GM18498 (cell line): ENCODE data around the gene UQCRFS1.
A peak's percentile ranks its signal among the peaks of the same experiment; 100 is the strongest.
"Not testable (repeated sequence)": the region's sequence is repeated elsewhere in the genome, so short reads cannot be mapped to it uniquely, and the experiment has no call there.

ENCODE experiments used
- ATAC-seq: cut with Tn5 transposase; IDR thresholded peaks from one replicate; pipeline ENCODE4 v1.9.1; 2021; ENCODE audit warnings: mild to moderate bottlenecking, moderate library complexity; ENCODE audit not compliant: unreplicated experiment

UQCRFS1 gene

DNA sequence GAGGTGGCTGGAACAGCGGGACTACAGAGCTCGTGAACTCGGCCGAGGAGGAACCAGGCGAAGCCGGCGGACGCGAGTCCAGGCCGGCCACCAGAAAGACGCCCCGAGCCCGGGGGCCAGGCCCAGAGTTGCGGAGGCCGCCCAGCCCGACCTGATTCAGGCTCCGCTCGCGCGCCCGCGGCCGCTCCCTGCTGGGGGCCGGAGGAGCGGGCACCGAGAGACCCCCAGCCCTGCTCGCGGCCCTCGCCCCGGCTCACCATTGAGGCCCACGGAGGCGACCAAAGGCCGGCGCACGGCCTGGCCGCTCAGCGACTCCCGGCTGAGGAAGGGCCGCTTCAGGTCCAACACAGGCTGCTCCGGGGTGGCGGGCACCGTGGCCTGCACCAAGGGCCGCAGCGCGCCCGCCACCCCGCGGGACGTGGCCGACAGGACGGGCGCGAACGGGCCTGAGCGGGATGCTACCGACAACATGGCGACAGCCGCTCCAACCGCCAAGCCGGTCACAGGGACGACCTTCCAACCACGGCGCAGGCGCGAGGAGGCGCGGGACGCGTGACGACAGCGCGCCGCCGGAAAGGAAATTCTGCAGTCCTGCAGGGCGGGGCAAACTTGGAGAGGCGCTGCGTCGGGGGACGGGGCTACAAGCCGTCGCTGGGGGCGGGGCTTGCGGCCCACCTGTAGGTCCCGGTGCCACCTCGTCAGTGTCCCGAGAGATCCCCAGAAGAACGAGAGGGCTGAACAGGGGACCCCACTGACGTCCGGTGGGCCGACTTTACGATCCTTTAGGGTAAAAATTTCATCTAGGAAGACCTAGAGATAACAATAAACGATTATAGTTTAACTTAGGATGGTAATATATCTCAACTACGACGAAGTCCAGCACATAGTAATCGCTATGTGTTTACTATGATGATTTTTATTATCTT, at the start of gene UQCRFS1:
TSS of gene UQCRFS1 (minus strand) at position 504 of the 926 bp plus-strand sequence. CDS start at position 471, 33 bp downstream.
- peak; percentile 96 for ATAC-seq

GRCh38 chr19:29262085-29262484, 49.1 kb upstream of the UQCRFS1 start:
- no peak for ATAC-seq

DNA sequence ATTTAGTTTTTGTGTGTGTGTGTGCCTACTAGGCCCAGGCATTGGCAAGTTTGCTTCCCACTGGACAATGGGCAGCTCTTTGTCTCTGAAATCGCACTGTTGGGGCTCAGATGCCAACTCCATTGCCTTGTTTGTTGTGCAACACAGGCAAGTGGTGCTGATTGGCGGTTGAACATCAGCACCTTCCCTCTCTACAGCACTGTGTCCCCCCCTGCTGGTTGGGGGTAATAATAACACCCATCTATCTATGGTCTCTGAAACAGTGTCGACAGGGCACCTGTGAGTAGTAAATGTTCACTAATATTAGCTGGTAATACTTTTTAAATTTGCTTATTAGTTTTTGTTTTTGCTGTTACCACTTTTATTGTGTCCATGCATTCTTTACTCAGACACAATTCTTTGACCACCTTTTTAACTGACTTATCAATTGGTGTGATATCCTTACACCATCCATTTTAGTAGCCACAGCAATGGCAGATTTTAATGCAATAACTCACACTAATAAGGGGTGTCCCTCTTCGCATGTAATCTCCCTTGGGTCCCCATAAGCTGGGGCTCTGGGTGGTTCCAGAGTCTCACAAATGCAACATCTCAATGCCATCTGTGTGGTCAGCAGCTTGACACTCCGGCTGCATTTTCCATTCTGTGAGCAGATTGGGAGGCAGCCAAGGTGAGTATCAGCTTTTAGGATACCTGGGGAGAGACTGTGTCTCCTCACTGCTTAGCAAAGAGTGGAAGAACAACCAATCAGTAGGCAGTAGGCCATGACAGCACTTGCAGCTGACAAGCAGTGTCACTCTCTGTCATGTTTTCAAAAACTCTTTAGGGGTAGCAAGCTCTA, 47.7 kb upstream of the UQCRFS1 start:
- no peak for ATAC-seq

DNA sequence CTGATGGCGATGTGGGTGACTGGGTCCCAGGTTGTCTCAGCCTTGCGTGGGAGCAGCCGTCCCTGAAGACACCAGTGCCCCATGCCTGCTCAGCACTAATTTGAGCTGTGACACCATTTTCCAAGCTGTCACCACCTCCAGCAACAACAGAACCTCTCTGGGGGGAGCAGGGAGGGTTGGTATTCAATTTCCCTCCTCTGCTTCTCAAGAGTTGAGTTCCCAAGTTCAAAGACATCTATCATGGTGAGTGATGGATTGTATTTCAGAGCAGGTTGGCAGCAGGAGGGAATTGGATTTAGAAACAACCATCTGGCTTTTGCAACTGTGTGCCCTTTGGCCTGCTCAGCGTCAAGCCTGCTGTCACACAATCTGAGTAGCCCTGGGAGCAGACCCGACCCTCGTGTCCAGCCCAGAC, 46.9 kb upstream of the UQCRFS1 start:
- ATAC-seq, result no peak

GRCh38 chr19:29259153-29259552, 46.2 kb upstream of the UQCRFS1 start:
- ATAC-seq, result no peak

DNA sequence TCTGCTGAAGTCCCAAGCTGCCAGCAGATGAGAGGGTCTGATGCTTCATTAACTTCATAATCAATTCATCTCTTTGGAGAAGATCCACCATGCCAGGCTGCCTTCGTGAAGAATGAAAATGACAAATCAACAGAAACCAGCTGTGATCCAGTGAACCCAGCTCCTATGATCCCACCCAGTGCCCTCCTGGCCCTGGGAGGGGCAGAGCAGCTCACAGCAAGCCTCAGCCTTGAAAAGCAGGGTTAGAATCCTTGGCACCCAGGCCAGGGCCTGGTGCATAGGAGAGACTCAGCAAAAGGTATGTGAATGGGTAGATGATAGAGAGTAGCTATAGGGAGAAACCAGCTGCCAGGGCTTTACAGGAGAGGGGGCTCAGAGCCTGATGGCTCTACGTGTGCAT, 43.6 kb upstream of the UQCRFS1 start:
- ATAC-seq, result no peak

- ATAC-seq, result no peak
Observed at GRCh38 chr19:29255912-29256311, 43.0 kb upstream of the UQCRFS1 start.

- no peak for ATAC-seq
Observed at GRCh38 chr19:29255006-29255405, 42.1 kb upstream of the UQCRFS1 start.

DNA sequence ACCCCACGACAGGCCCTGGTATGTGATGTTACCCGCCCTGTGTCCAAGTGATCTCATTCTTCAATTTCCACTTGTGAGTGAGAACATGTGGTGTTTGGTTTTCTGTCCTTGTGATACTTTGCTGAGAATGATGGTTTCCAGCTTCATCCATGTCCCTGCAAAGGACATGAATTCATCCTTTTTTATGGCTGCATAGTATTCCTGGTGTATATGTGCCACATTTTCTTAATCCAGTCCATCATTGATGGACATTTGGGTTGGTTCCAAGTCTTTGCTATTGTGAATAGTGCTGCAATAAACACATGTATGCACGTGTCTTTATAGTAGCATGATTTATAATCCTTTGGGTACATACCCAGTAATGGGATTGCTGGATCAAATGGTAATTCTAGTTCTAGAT, 36.8 kb upstream of the UQCRFS1 start:
- not testable (repeated sequence) for ATAC-seq

DNA sequence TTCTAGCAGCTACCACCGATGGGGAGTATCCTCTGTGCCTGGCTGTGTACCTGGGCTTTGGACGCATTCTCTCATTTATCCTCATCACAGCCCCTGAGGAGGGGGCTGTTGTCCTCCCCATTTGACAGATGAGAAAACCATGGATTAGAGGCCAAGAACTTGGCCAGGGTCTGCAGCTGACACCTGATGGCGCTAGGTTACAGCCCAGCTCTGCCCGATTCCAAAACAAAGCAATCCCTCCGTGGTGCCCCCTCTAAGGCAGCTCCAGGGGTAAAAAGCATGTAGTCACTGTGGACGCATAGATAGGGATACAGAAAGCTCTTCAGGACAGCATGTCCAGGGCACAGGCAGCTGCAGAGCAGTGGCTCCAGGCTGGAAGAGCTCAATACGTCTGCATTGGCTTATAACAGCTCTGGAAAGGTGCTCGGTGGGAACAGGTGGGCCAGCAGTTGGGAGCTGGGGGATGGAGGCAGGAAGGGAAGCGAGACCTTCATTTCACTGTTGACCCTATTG, 35.4 kb upstream of the UQCRFS1 start:
- no peak for ATAC-seq

- ATAC-seq, result no peak
Observed at GRCh38 chr19:29247872-29248271, 34.9 kb upstream of the UQCRFS1 start.

GRCh38 chr19:29247471-29247870, 34.5 kb upstream of the UQCRFS1 start:
- ATAC-seq, result no peak

DNA sequence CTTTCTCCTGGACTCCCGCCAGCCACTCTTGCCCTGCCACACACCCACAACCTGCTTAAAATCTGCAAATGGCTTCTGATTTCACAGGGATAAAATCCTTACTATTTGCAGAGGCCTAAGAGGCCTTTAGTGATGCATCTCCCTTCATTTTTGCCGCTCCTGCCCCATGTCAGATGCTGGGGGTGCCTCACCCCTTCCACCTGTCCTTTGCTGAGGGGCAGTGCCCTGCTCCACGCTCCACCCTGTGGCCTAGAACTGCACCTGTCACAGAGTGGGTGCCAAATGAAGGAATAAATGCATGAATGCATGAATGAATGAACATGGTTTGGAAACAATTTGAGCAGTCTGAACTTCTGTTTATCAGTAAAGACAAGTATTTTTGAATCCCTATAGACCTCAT, 34.1 kb upstream of the UQCRFS1 start:
- no peak for ATAC-seq

DNA sequence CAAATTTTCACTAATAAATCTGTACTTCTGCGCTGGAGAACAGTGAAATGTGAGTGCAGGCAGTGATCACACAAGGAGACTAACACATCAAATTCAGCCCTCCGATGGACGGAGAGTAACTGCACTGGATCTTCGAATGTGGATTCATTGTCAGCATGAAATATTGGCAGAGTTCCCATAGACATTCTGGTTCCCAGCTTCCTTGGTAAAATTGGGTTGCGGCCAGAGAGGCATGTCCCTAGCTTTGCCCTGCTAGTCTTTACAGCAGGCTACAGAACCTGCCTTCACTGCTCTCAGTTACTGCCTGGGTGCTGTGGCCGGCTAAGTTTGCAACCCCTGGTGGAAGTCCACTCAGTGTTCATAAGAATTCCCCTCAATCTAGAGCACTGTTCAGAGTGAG, 32.3 kb upstream of the UQCRFS1 start:
- ATAC-seq, result no peak

GRCh38 chr19:29241324-29241723, 28.4 kb upstream of the UQCRFS1 start:
- ATAC-seq, result no peak

GRCh38 chr19:29239213-29239776, 26.3 kb upstream of the UQCRFS1 start:
- no peak for ATAC-seq

DNA sequence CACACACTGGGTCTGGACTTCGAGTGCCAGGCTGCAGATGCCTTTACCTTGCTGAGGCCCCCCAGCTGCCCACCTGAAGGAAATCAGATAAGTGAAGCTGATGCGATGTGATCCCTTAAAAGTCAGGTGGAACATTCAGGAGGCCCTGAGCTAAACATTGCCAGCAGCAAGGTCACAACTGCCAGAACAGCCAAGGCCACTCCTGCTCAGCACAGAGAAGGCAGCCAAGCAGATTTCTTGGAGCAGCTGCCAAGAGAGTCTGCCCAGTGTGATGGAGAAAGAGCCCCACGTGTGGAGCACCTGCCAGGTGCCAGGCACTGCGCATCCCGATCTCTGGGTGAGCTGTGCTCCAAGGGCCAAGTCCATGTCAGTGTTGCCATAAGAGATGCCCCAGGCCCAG, 20.6 kb upstream of the UQCRFS1 start:
- no peak for ATAC-seq

- no peak for ATAC-seq
Observed at GRCh38 chr19:29232315-29232852, 19.4 kb upstream of the UQCRFS1 start.

- ATAC-seq, result not testable (repeated sequence)
Observed at GRCh38 chr19:29231306-29231705, 18.4 kb upstream of the UQCRFS1 start.

- ATAC-seq, result no peak
Observed at GRCh38 chr19:29217616-29218015, 4.7 kb upstream of the UQCRFS1 start.

GRCh38 chr19:29216021-29216420, 3.1 kb upstream of the UQCRFS1 start:
- no peak for ATAC-seq
